GM18517 (cell line): ENCODE measurements around the gene MKI67.
A peak's percentile ranks its signal among the peaks of the same experiment; 100 is the strongest.

Source experiments
- ATAC-seq: cut with Tn5 transposase; IDR thresholded peaks from one replicate; pipeline ENCODE4 v1.9.1; 2021; ENCODE audit warnings: mild to moderate bottlenecking, moderate library complexity; ENCODE audit not compliant: unreplicated experiment

MKI67 gene

DNA sequence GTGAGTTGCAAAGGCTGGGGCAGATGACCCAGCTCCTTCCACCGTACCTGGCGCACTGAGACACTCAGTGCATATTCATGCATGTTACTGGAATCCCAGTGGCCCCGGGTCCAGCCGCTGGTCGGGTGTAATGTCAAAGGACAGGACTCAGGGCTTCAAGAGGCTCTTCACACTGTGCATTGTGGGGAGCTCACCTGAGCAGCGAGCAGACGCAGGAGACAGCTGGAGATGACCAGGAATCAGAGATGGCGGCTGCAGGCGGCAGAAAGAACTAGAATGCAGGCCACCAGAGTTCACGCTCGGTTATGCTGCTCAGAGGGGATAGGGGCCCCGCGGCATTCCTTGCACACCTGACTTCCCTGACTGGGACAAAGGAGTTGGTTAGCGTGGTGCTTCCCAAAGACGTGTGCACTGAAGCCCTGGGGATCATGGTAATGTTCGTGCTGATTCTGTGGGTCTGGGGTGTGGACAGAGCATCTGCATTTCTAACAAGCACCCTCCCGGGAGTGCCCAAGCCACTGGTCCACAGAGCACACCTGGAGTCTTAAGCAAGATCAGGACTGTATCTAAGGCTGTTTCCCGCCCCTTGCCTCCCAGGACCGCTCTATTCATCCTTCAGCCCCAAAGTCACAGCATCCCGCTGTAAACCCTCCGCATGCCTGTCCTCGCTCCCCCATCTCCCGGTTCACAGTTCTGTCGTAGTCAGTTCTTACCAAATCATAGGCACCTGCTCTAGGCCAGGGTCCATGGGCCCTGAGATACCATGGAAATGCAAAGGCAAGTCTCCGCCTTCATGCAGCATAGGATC is 71.0 kb downstream of the MKI67 start:
- no peak for ATAC-seq

DNA sequence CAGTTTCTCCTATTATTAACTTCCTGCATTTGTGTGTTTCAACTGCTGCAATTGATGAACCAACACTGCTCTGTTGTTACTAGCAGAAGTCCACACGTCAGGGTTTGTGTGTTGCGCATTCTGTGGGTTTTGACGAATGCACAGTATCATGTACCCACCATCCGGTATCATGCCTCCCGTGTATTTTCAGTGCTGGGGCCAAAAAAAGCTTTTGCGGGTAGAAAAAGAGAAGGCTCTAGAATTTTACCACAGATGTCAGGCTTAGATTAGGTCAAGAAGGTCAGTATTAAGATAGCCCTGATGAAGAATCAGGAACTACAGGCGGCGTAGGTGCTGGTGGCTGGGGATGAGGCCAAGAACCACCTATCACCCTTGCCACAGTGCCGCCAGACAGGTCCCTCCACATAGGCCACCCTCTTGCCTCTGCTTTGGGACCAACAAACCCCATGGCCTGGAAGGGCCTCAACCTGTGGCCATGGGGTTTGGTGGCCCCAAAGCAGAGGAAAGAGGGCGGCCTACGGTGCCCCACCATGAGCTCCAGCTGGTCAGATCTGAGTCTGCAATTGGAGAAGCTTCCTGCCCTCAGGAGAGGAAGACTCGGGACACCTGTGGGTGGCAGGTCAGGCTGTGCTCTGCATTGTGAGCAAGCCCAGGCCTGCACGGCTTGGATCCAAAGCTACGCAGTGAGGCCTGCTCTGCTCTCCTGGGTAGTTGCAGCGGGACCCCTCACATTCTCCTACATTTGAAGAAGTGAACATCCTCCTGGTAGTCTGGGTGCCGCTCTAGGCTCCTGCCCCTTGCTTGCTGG is 71.9 kb downstream of the MKI67 start:
- ATAC-seq: no peak

DNA sequence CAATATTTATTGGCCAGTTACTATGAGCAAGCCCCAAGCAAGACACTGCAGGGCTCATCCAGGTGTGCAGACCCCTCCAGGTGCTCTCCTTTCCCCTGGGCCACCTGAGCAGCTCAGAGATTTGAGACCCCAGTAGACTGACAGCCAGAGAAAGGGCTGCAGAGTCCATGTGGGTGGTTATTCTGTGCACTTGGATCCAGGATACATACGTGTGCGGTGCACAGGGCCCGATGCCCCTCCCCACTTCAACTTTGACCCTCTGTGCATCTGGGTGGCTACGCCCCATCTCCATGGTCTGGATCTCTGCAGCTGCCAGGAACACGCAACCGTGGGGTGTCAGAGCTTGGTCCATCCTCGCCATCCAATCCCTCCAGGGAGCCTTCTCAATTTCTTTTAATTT is 72.9 kb downstream of the MKI67 start:
- no peak for ATAC-seq

DNA sequence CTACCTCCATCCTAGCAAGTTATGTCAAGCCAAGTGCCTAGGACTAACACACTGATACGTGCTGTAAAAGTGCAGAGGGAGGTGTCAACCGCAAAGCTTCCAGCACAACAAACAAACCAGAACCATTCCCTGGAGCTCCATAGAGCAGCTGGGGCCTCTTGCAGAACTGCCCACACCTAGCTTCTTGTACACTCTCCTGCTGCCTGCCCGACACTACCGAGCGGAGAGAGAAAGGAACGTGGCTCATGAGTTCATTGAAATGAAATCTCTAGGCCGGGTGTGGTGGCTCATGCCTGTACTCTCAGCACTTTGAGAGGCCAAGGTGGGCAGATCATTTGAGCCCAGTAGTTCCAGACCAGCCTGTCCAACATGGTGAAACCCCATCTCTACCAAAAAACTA is 73.5 kb downstream of the MKI67 start:
- ATAC-seq: no peak

DNA sequence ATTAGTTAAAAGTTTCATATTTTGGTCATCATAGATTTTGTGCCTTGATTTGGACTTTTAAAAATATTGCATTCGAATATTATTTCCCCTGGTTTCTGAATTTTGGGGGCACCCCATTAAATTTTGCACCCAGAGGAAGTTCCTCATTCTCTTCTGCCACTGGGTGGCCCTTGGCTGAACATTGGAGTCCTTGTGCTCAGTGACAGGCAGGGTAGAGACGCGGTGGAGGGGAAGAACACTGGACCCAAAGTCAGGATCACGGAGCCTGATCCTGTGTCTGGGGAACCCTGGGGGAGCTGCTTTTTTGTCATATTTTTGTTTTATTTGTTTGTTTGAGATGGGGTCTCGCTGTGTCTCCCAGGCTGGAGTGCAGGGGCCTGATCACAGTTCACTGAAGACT is 74.7 kb downstream of the MKI67 start:
- ATAC-seq: no peak

DNA sequence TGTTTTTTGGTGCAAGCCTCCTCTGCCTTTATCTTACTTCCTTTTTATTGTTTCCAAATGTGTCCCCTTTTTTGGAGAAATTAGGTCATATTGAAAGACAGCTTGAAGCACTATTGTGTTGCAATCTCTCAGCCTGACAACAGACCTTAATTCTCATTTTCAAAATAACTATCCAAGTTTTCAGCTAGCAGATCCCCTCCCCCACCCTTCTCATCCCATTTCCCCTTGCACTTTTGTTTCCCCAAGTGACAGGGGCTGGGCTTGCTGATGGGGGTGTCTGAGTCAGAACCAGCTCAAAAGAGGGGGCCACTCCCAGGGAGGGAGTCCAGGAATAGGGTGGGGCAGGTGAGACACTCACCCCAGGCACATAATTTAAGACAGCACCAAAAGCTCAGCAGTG is 75.3 kb downstream of the MKI67 start:
- ATAC-seq: no peak

DNA sequence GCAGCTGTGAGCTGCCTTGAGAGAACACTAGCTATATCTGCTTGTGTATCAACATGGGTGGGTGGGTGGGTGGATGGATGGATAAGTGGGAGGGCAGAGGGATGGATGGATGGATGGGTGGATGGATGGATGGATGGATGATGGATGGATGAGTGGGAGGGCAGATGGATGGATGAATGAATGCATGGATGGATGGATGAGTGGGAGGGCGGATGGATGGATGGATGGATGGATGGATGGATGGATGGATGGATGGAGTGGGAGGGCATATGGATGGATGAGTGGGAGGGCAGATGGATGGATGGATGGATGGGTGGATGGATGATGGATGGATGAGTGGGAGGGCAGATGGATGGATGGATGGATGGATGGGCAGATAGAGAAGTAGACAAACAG is 76.1 kb downstream of the MKI67 start:
- no peak for ATAC-seq

DNA sequence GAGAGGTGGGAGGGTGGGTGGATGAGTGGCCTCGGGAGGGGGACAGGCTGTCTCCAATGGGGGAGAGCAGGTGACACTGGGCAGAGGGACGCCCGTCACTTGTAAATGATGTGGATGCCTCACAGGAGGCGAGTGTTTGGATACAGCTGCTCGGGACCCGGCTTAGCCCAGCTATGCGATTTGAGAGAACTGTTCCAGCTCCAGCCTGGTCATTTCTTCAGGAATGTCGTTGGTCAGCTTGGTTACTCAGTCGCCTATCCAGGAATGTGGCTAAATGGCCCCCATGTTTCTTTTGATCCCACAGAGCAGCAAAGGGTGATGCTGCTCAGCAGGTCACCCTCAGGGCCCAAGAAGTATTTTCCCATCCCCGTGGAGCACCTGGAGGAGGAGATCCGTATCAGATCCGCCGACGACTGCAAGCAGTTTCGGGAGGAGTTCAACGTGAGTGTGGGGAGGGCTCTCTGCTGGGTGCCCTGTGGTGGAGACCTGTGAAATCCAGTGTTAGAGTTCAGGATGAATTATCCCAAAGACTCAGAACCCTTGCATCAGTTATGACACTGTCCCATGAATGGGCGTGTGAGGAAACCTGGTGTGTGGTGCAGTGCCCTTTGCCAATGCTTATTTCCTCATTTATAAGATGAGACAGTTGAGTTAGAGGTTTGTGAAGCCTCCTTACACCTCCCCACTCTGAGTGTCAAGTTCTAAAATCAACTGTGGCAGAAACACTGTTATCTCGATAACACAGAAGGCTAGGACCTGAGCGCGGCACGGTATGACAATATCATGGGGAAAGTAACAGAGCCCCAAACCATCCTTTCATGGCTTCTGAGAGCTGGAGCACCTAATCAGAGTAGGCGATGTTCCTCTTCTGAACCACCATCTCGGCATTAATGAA is 76.8 kb downstream of the MKI67 start:
- ATAC-seq: no peak

DNA sequence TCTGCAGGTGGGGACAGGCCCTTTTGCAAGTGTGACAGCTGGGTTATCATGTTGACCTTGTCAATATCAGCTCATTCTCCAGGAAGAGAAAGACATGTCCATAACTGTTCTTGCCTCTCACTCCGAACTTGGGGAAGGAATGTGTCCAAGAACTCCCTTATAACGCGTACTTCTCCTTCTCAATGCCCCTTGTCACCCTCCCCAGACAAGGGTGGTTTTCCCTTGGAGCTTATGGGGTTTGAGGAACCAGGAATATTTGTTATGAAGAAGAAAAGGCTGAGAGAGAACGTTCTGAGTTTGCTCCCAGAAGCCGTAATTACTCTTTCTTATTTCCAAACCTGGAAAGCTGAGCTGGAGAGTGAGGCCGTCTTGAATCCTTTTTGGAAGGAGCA is 77.4 kb downstream of the MKI67 start:
- ATAC-seq: peak; percentile 9

DNA sequence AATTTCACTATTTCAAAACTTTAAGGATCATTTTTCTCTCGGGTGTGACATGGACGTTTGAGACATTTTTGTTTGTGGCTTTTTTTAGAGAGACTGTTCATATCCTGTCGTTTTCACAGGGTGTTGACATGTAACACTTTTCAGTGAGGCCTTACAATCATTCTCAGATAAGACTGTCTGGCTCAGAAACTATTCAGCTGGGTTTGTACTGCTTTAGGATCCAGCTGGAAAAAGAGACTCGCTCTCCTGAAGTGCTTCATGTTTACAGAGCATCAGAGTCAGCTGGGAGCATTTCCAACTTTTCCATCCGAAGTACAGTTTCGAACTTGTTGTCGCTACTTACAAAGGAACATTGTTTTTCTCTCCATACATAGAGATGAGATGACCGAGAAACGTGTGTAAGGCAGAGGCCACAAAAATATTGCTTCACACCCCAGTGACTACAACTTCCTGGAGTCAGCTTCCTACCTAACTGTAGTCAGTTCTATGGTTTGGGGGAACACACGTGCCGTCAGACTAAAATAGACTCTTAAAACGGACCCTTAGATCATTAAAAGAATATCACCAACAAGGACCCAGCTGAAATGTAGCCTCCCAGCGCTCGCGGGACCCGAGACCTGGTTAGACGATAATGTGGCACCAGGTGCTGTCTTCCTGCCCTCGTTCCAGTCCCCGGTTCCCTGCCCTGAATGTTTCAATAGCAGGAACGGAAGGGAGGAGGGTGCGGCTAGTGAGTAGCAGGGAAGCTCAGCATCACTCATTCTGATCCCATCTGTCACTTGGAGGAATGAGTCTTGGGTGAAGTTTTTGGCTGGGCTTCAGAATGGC is 78.0 kb downstream of the MKI67 start:
- ATAC-seq: peak; percentile 35

DNA sequence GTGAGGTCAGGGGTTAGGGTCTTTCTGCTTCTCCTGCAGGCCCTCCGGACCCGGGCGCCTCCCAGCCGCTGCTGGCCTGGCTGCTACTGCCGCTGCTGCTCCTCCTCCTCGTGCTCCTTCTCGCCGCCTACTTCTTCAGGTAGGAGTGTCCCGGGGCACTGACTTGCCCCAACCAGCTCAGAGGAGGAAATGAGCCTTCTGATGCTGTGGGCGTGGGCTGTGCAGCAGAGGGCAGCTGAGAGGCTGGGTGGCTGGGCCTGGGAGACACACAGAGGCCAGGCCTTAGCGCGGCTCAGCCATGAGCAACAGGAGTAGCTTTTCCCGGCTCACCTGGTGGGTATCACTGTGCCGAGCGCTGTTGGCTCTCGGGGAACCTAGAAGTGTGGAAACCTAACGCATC is 78.9 kb downstream of the MKI67 start:
- ATAC-seq: peak; percentile 97

DNA sequence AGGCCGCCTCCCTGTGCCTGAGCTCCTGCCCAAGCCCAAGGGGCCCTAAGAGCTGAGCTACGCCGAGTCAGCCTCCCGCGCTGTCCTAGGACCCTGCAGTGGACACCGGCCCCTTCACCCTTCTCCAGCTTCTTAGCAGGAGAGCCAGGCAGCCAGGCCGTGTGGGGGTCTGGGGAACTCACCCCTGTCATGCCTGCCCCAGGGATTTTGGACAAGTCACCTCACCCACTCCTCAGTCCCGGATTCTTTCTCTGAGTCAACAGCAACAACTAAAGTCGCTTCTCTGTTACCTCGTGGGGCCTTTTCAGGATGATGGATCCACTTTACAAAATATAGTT is 79.3 kb downstream of the MKI67 start:
- no peak for ATAC-seq
